Stimulated activated CD8-positive, alpha-beta memory T cell treated with anti-CD3 and anti-CD28 coated beads, Interleukin-4, amount 100 ng/mL, for 48 hours (primary cell): ENCODE results near the gene ELL.
"Not testable (repeated sequence)": the region's sequence is repeated elsewhere in the genome, so short reads cannot be mapped to it uniquely, and the experiment has no call there.

Experiments used
- DNase-seq: peaks from one replicate; pipeline ENCODE4 v3.0.0-alpha.2; 2020

ELL gene

GRCh38 chr19:18418483-18419194 lies 103.2 kb downstream of the ELL start:
- DNase-seq = no peak

DNA sequence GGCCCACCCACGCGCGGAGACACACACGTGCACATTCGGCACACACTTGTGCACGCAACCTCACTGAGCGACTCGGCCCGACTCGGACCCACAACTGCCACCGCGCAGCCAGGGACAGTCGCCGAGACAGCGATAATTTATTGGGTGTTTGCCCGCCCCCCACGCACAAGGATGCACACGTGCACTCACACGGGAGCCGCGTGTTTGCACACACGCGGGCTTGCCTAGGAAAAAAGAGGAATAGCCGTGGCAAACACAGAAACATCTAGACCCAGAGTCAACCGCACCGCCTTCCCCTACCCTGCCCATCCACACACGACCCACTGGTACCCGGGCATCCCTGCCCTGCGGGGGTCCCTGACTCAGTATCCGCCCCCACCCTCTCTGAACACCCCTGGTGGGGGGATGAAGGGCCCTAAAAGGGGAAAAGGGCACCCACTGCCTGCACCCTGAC lies 103.8 kb downstream of the ELL start:
- DNase-seq = peak; percentile 64

GRCh38 chr19:18417250-18418028 lies 104.4 kb downstream of the ELL start:
- peak; percentile 55 for DNase-seq

- peak; percentile 77 for DNase-seq
These were observed 105.1 kb downstream of the ELL start for GRCh38 chr19:18416778-18417249.

DNA sequence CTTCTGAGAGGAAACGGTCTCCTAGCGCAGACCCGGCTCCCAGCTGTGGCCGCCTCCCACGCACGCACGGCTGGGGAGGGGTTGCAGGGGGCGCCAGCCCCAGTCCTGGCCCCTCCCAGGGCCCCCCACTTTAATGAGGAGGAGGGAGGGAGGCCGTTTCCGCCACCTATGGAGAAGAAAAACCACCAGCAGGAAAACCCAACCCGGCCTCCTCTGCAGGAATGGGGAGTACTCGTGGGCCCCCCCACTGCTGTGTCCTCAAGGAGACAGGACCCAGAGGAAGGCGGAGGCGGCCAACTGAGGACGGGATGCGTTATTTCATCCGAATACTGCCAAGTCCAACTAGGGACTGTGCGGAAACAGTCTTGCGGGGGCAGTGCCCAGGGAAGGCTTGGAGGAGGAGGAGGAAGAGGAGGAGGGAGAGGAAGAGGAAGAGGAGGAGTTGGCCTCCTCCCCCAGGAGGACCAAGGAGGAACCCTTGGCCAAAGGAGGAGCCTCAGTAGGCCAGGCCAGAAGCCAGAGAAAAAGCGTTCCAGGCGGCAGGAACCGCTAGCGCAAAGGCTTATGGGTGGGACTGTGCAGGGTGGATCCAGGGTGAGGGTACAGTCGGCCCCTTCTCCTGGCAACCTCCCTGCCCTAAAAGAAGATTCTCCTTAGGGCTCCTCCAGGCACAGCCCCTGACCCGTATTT lies 106.5 kb downstream of the ELL start:
- no peak for DNase-seq

- no peak for DNase-seq
These were observed 107.2 kb downstream of the ELL start for GRCh38 chr19:18414504-18415177.

DNA sequence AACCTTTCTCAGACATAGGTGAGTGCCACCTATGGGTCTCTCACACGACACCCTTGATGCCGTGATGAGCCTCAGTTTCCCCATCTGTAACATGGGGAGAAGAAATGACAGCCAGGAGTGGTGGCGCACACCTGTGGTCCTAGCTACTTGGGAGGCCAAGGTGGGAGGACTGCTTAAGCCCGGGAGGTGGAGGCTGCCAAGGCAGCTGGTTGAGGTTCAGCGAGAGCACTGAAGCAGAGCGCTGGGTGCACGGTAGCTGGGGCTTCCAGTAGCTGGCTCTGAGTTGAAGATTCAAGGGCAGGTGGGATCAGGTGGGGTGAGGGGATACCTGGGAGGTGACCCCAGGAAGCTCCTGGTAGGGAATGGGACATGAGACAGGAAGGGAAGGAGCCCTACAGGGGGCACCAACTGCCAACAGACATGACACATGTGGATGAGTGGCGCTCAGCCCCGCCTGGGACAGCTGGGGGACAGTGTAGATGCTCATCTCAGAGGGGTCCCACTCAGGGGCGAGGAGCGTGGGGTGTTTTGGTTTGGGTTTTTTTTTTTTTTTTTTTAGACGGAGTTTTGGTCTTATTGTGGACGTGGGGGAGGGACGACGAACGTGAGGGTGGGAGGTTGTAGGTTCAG lies 109.1 kb downstream of the ELL start:
- no peak for DNase-seq

- DNase-seq = peak; percentile 71
These were observed 113.8 kb downstream of the ELL start for GRCh38 chr19:18408053-18408476.

GRCh38 chr19:18406749-18407148 lies 115.1 kb downstream of the ELL start:
- no peak for DNase-seq

GRCh38 chr19:18405754-18406153 lies 116.1 kb downstream of the ELL start:
- DNase-seq = not testable (repeated sequence)

- not testable (repeated sequence) for DNase-seq
These were observed 119.2 kb downstream of the ELL start for GRCh38 chr19:18402455-18403248.

DNA sequence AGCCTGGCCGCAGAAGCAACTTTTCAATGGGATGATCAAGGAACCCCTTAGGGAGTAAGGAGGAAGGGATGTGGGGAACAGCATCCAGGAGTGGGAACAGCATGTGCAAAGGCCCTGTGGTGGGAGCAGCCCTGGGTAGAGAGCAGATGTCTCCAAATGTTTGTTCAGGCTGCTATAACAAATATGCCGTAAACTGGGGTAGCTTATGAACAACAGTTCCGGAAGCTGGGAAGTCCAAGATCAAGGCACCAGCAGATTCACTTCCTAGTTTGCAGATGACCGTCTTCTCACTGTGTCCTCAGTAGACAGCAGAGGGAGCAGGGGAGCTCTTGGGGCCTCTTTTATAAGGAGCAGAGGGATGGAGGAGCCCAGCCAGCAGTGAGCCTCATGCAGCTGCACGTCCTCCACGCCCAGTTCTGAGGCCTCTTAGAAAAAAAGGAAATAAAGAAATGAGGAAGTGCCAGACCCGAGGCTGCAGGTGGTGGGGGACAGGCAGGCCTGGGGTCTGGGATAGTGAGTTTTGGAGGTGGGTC lies 120.2 kb downstream of the ELL start:
- DNase-seq = no peak

DNA sequence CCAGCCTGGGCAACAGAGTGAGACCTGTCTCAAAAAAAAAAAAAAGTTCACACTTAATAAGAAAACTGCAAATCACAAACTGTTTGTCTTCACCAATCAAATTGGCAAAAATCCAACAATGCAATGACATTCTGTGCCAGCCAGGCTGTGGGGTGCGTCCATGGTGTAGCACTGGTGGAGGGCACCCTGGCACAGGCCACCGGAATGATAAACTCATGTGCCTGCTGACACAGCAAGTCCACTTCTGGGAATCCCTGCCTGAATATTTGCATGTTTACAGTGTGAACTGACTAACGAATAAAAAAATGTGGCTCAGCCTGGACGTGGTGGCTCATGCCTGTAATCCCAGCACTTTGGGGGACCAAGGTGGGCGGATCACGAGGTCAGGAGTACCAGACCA lies 122.9 kb downstream of the ELL start:
- no peak for DNase-seq

DNA sequence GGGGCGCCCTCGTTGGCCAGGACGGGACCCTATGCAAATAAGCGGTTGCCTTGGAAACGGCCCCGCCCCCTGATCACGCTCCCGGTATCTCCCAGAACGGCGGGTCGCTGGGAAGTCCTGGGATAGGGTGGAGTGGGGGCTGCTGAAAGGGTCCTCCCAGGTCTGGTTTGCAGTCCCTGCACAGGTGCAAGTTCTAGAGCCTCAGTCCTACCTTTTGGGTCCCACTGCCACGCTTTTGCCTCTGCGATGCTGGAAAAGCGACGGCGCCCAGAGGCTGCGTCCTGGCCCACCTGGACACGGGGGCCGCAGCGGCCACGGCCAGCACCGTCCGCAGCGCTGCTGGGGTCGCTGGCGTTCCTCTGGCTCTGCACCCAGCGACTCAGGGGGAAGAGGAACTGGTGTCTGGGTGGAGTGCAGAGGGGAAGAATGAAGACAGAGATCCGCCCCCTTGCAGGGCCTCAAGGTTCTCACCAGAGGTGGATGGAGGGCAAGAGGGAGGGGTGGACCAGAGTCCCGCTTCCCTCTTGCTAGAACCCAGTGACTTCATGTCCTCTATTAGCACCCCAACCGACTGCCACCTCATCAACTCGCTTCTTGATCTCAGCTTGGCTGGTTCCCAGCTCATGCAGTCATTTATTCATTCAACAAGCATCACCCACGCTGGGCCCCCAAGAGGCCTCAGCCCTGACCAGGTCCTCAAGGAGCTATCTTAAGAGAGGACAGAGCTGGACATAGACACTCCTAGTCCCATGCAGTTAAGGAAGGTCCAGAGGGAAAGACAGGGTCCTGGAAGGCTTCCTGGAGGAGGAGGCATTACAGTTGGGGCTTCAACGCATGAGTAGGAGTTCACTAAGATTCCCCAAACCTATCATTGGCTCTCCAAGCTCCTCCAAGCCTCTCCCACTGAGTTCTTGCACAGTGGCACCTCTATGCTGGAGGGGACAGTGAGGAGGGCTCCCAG lies 124.3 kb downstream of the ELL start, which contains the start of gene LRRC25:
Gene LRRC25, minus strand, starts transcription at position 381 of the 961 bp plus-strand sequence. CDS start 659 bp downstream, outside the sequence.
- DNase-seq = no peak

DNA sequence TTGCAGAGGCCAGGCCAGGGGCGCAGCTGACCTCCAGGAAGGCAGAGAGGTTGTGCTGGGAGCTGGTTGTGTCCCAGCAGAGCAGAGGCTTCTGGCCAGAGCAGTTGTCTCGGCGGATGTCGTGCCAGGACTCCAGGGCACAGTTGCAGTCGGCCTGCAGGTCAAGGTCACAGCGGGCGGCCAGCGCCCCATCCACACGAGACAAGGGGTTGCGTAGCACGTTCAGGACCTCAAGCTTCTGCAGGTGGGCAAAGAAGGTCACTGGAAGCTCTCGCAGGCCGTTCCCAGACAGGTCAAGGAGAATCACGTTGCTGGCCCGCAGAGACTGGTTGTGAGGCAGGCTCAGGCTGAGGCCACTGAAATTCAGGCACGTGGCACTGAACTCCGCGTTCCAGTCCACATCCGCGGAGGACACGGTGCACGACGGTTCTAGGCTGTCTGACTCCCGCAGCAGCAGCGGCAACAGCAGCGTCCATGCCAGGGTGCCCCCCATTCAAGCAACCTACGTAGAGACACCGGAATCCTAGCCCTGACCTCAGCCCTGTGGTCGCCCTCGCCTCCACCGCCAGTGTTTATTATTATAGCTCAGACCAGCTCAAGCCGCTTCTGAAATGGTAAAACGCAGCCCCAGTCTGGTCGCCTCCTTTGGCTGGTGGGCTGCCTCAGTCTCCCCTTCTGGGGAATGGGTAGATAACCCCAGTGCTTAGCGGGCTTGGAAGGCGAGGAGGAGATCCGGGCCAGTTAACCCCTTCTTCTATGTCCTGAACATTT lies 125.2 kb downstream of the ELL start:
- DNase-seq = no peak

GRCh38 chr19:18393836-18394235 lies 128.0 kb downstream of the ELL start:
- no peak for DNase-seq

DNA sequence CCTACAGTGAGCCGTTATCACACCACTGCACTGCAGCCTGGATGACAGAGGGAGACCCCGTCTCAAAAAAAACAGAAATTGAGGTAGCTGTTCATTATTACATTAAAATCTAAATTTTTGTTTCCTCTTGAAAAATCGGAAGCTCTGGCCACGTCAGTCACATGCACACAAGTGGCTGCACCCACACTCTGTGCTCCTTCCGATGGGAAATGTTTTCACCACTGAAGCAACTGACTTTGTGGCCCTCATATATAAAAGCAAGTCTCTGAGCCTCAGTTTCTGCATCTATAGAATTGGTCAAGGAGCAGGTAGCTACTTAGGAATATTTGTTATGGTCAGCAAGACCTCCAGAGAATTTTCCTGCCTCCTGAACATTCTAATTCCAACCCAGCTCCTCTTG lies 128.9 kb downstream of the ELL start:
- DNase-seq = no peak
